NCI-H524 treated with DMSO at 0.1 percent for 48 hours (cell line): Measurements from ENCODE around the gene MICA.
"Not testable (repeated sequence)": the region's sequence is repeated elsewhere in the genome, so short reads cannot be mapped to it uniquely, and the experiment has no call there.

Source experiments
- DNase-seq: peaks from one replicate; lab custom pipeline; 2025; lab: John Stamatoyannopoulos, UW

The MICA gene

GRCh38 chr6:31414148-31414770, 10.9 kb downstream of the MICA start:
- DNase-seq = not testable (repeated sequence)

- no peak for DNase-seq
Observed at GRCh38 chr6:31414771-31415265, 11.4 kb downstream of the MICA start.

GRCh38 chr6:31416394-31417014, 13.1 kb downstream of the MICA start:
- no peak for DNase-seq

GRCh38 chr6:31418251-31418650, 14.9 kb downstream of the MICA start:
- DNase-seq = no peak

- no peak for DNase-seq
Observed at GRCh38 chr6:31419842-31420241, 16.4 kb downstream of the MICA start.

- DNase-seq = no peak
Observed at GRCh38 chr6:31420546-31420945, 17.2 kb downstream of the MICA start.

GRCh38 chr6:31422587-31422986, 19.2 kb downstream of the MICA start:
- no peak for DNase-seq

GRCh38 chr6:31423550-31423949, 20.2 kb downstream of the MICA start:
- DNase-seq = no peak

- DNase-seq = no peak
Observed at GRCh38 chr6:31426395-31427354, 23.3 kb downstream of the MICA start.

GRCh38 chr6:31430449-31430848, 27.1 kb downstream of the MICA start:
- DNase-seq = no peak

GRCh38 chr6:31435051-31435450, 31.7 kb downstream of the MICA start:
- not testable (repeated sequence) for DNase-seq

GRCh38 chr6:31438222-31438621, 34.8 kb downstream of the MICA start:
- no peak for DNase-seq

GRCh38 chr6:31438677-31439076, 35.3 kb downstream of the MICA start:
- DNase-seq = no peak

- DNase-seq = no peak
Observed at GRCh38 chr6:31441365-31442267, 38.2 kb downstream of the MICA start.

- DNase-seq = no peak
Observed at GRCh38 chr6:31446481-31446880, 43.1 kb downstream of the MICA start.

GRCh38 chr6:31446999-31447789, 43.8 kb downstream of the MICA start:
- not testable (repeated sequence) for DNase-seq

- DNase-seq = no peak
Observed at GRCh38 chr6:31450751-31451150, 47.4 kb downstream of the MICA start.

GRCh38 chr6:31452859-31453258, 49.5 kb downstream of the MICA start:
- no peak for DNase-seq

GRCh38 chr6:31453259-31453658, 49.9 kb downstream of the MICA start:
- no peak for DNase-seq

- DNase-seq = not testable (repeated sequence)
Observed at GRCh38 chr6:31459864-31460263, 56.5 kb downstream of the MICA start.
